Calu3 (cell line): ENCODE measurements around the gene GTF2I. TPM values are rescaled to one million over a fixed set of nuclear protein-coding genes. Genes with fewer than 3 reads are reported as not detected.
"Not testable (repeated sequence)": the region's sequence is repeated elsewhere in the genome, so short reads cannot be mapped to it uniquely, and the experiment has no call there.

ENCODE experiments used
- BruUV-seq: library from RNA; stranded (reverse); fragments of 400-500 nt; replicated peaks from 2 replicates; lab custom pipeline; 2021; lab: Mats Ljungman, UMichigan
- CTCF ChIA-PET: fragments of 300-600 bp; sonication (Branson Sonifier 250); formaldehyde crosslinking; loops from one replicate; lab custom pipeline; 2022; ENCODE audit warnings: antibody characterized with exemption; lab: Charles Lee
- DNase-seq: peaks from one replicate; pipeline ENCODE4 v3.0.0; 2022
- H3K27ac Mint-ChIP-seq: one replicate; pipeline ENCODE4 v1.8.0; 2022; ENCODE audit warnings: mixed read lengths; ENCODE audit not compliant: unreplicated experiment
- H3K27me3 Mint-ChIP-seq: one replicate; pipeline ENCODE4 v1.8.0; 2022; ENCODE audit warnings: mixed read lengths; ENCODE audit not compliant: unreplicated experiment
- H3K36me3 Mint-ChIP-seq: one replicate; pipeline ENCODE4 v1.8.0; 2022; ENCODE audit warnings: mild to moderate bottlenecking, moderate library complexity, mixed read lengths; ENCODE audit not compliant: insufficient read depth, unreplicated experiment
- H3K4me1 Mint-ChIP-seq: one replicate; pipeline ENCODE4 v1.8.0; 2022; ENCODE audit warnings: mild to moderate bottlenecking, low read depth, mixed read lengths; ENCODE audit not compliant: unreplicated experiment
- H3K4me3 Mint-ChIP-seq: one replicate; pipeline ENCODE4 v1.8.0; 2022; ENCODE audit warnings: mild to moderate bottlenecking, low read depth, moderate library complexity, mixed read lengths; ENCODE audit not compliant: unreplicated experiment
- H3K9me3 Mint-ChIP-seq: one replicate; pipeline ENCODE4 v1.8.0; 2022; ENCODE audit warnings: low read depth, mixed read lengths; ENCODE audit not compliant: unreplicated experiment
- intact Hi-C: fragments of 100-400 bp; cut with micrococcal nuclease; formaldehyde crosslinking; loops from one replicate; pipeline ENCODE4 v1.10.0; 2022; ENCODE audit not compliant: unreplicated experiment
- total RNA-seq: library from RNA; stranded (reverse); gene quantifications from 2 replicates; pipeline ENCODE4 v1.2.3, GENCODE V29; 2022

GTF2I gene
- total RNA-seq, 1 experiment from 2014 or later: 175 TPM

GRCh38 chr7:74758982-74759381, 101.5 kb downstream of the GTF2I start:
- H3K27ac Mint-ChIP-seq, H3K4me1 Mint-ChIP-seq, DNase-seq, H3K9me3 Mint-ChIP-seq, H3K36me3 Mint-ChIP-seq, intact Hi-C loops, H3K4me3 Mint-ChIP-seq, BruUV-seq, CTCF ChIA-PET, H3K27me3 Mint-ChIP-seq: not testable (repeated sequence)

GRCh38 chr7:74765205-74765918, 107.8 kb downstream of the GTF2I start:
- H3K9me3 Mint-ChIP-seq, BruUV-seq, H3K4me1 Mint-ChIP-seq, H3K27me3 Mint-ChIP-seq, intact Hi-C loops, DNase-seq, CTCF ChIA-PET, H3K27ac Mint-ChIP-seq, H3K4me3 Mint-ChIP-seq, H3K36me3 Mint-ChIP-seq: not testable (repeated sequence)

- H3K4me1 Mint-ChIP-seq, H3K27me3 Mint-ChIP-seq, H3K9me3 Mint-ChIP-seq, H3K4me3 Mint-ChIP-seq, BruUV-seq, CTCF ChIA-PET, H3K36me3 Mint-ChIP-seq, H3K27ac Mint-ChIP-seq, intact Hi-C loops, DNase-seq: not testable (repeated sequence)
Observed at GRCh38 chr7:74766509-74766908, 109.0 kb downstream of the GTF2I start.

- H3K36me3 Mint-ChIP-seq, H3K4me1 Mint-ChIP-seq, BruUV-seq, CTCF ChIA-PET, H3K27ac Mint-ChIP-seq, H3K9me3 Mint-ChIP-seq, H3K27me3 Mint-ChIP-seq, H3K4me3 Mint-ChIP-seq, DNase-seq, intact Hi-C loops: not testable (repeated sequence)
Observed at GRCh38 chr7:74766991-74767390, 109.5 kb downstream of the GTF2I start.

- H3K4me1 Mint-ChIP-seq, H3K36me3 Mint-ChIP-seq, H3K4me3 Mint-ChIP-seq, DNase-seq, BruUV-seq, H3K9me3 Mint-ChIP-seq, CTCF ChIA-PET, intact Hi-C loops, H3K27ac Mint-ChIP-seq, H3K27me3 Mint-ChIP-seq: not testable (repeated sequence)
Observed at GRCh38 chr7:74770062-74770461, 112.5 kb downstream of the GTF2I start.

- H3K27ac Mint-ChIP-seq, H3K9me3 Mint-ChIP-seq, H3K27me3 Mint-ChIP-seq, CTCF ChIA-PET, BruUV-seq, DNase-seq, intact Hi-C loops, H3K4me3 Mint-ChIP-seq, H3K4me1 Mint-ChIP-seq, H3K36me3 Mint-ChIP-seq: not testable (repeated sequence)
Observed at GRCh38 chr7:74772093-74772492, 114.6 kb downstream of the GTF2I start.

GRCh38 chr7:74773760-74774750, 116.5 kb downstream of the GTF2I start, which contains the start of gene NCF1:
Gene NCF1, plus strand, starts transcription at chr7:74774011. Its CDS starts 21 bp downstream, at chr7:74774032.
- H3K27ac Mint-ChIP-seq, BruUV-seq, H3K9me3 Mint-ChIP-seq, H3K27me3 Mint-ChIP-seq, intact Hi-C loops, H3K36me3 Mint-ChIP-seq, H3K4me3 Mint-ChIP-seq, DNase-seq, H3K4me1 Mint-ChIP-seq, CTCF ChIA-PET: not testable (repeated sequence)

GRCh38 chr7:74775111-74775510, 117.6 kb downstream of the GTF2I start:
- H3K4me3 Mint-ChIP-seq, DNase-seq, intact Hi-C loops, H3K36me3 Mint-ChIP-seq, BruUV-seq, H3K27ac Mint-ChIP-seq, H3K27me3 Mint-ChIP-seq, CTCF ChIA-PET, H3K9me3 Mint-ChIP-seq, H3K4me1 Mint-ChIP-seq: not testable (repeated sequence)

- not testable (repeated sequence) for H3K9me3 Mint-ChIP-seq
Observed at GRCh38 chr7:74779053-74779452, 121.5 kb downstream of the GTF2I start.

More at GRCh38 chr7:74779053-74779452, 121.5 kb downstream of the GTF2I start:
- CTCF ChIA-PET, BruUV-seq, H3K36me3 Mint-ChIP-seq, H3K27ac Mint-ChIP-seq, H3K4me3 Mint-ChIP-seq, DNase-seq, intact Hi-C loops, H3K27me3 Mint-ChIP-seq, H3K4me1 Mint-ChIP-seq: not testable (repeated sequence)
